Upper lobe of left lung (tissue), 6 donors: ENCODE data around the gene CFAP43. TPM values are rescaled to one million over a fixed set of nuclear protein-coding genes. Genes with fewer than 3 reads are reported as not detected.

Experiments used
- ATAC-seq, 2 donors: fragments of 200-7000 bp; cut with Tn5 transposase; one replicate each; pipeline ENCODE4 v1.9.1; 2022; ENCODE audit warnings: mild to moderate bottlenecking in 2 of 2, moderate library complexity in 2 of 2; ENCODE audit not compliant: low FRiP score in 2 of 2
- DNase-seq, 2 donors: peaks; one replicate each; pipeline ENCODE4 v3.0.0-alpha.2; 2019 to 2020
- H3K27ac ChIP-seq, 4 donors: fragments of 200-600 bp; sonication (generic); one replicate each; pipeline ENCODE4 v1.5.1; 2016 to 2019
- H3K27me3 ChIP-seq, 4 donors: fragments of 200-600 bp; sonication (generic); one replicate each; pipeline ENCODE4 v1.5.1; 2017 to 2019
- H3K36me3 ChIP-seq, 4 donors: fragments of 200-600 bp; sonication (generic); one replicate each; pipeline ENCODE4 v1.5.1; 2016 to 2019
- H3K4me1 ChIP-seq, 4 donors: fragments of 200-600 bp; sonication (generic); one replicate each; pipeline ENCODE4 v1.5.1; 2018 to 2019
- H3K4me3 ChIP-seq, 4 donors: fragments of 200-600 bp; sonication (generic); one replicate each; pipeline ENCODE4 v1.5.1; 2017 to 2019; ENCODE audit warnings: mild to moderate bottlenecking in 2 of 4, moderate library complexity in 1 of 4
- H3K9me3 ChIP-seq, 4 donors: fragments of 200-600 bp; sonication (generic); one replicate each; pipeline ENCODE4 v1.5.1; 2018 to 2019
- EP300 ChIP-seq, 4 donors: sonication (generic); formaldehyde crosslinking; IDR thresholded peaks; one replicate each; pipeline ENCODE4 v1.5.1; 2017; ENCODE audit warnings: antibody characterized with exemption in 4 of 4, control low read depth in 2 of 4
- POLR2A ChIP-seq, 4 donors: fragments of 450-650 bp; IDR thresholded peaks; one replicate each; pipeline ENCODE4 v1.5.1; 2016 to 2017; ENCODE audit warnings: antibody characterized with exemption in 4 of 4, mild to moderate bottlenecking in 2 of 4
- POLR2AphosphoS5 ChIP-seq, 2 donors: sonication (generic); formaldehyde crosslinking; IDR thresholded peaks; one replicate each; pipeline ENCODE4 v1.5.1; 2017; ENCODE audit warnings: antibody characterized with exemption in 2 of 2
- WGBS, 2 donors: methylation state at CpG; one replicate each; pipeline ENCODE4 v1.1.5; 2017 to 2018; 5-methylcytosine and 5-hydroxymethylcytosine counted together
- total RNA-seq, 6 donors: library from RNA; depleted of rRNA in 4 of 6; stranded (reverse); fragments of >200 nt in 4 of 6; gene quantifications; one replicate each; pipeline versions ENCODE4 v1.1.0 to v1.2.1, GENCODE V29; 2016 to 2021
- TF ChIP-seq, protein P1 (sequence below), 6 experiments: fragments of 450-650 bp in 4 of 6; fragments of 200-600 bp in 2 of 6; sonication (generic) in 2 of 6; IDR thresholded peaks; one replicate each; pipeline ENCODE4 v1.5.1; 2016 to 2019; ENCODE audit warnings: antibody characterized with exemption in 6 of 6
- donor health status: DM: no; HTN: no; CAD: no; lungs with moderate emphysema.
- donor health status: DM: no; HTN: yes; CAD: no; lungs with severe emphysema.

Gene CFAP43
- total RNA-seq, 6 donors from 2014 or later, result 0.69 to 121 (median 10.0) TPM

DNA sequence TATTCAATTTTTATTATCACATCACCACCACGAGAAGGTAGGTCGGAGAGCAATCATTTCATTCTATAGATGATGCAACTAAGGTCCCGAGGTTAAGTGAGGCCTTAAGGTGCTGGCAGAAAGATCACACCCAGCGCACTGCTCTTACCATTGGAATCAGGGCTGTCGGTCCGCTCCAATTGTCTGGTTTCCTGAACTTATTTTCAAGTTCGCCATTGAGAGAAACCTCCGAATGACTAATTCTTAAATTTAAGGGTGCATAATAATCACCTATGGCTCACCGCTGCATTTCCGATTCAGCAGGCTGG lies 36.2 kb upstream of the CFAP43 start:
- H3K4me1 ChIP-seq, result peaks cover 8 to 16% (median 12%) of the 10 kb centered on the region in 4 donors

DNA sequence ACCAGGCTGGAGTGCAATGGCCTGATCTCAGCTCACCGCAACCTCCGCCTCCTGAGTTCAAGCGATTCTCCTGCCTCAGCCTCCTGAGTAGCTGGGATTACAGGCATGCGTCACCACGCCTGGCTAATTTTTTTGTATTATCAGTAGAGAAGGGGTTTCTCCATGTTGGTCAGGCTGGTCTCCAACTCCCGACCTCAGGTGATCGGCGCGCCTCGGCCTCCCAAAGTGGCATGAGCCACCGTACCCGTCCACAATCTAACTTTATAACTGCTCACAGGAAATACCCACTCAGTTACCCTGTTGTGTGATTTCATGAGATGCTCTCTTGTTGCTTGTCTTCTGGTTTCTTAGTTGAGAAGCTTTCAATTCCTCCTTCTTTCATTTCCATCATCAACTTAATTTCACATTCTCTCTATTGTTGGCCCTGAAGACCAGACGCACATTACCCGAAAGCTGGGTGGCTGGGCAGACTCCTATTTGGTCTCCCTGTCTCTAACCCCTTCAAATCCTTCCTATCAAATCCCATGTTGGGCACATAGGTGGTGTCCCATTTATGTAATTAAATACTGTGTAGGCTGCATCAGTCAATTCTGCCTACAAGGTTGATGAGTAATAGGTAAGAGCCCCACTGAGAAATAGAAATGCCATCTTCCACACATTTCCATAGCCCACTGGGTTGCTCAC lies 35.7 kb upstream of the CFAP43 start:
- H3K9me3 ChIP-seq, result no peaks in the 10 kb centered on the region
- TF ChIP-seq EP300 (IDR thresholded peaks at IDR 0.05) (no peak), POLR2AphosphoS5 (IDR thresholded peaks at IDR 0.05) (no peak), POLR2A (IDR thresholded peaks at IDR 0.05) (no peak)
- TF ChIP-seq, protein P1, sequence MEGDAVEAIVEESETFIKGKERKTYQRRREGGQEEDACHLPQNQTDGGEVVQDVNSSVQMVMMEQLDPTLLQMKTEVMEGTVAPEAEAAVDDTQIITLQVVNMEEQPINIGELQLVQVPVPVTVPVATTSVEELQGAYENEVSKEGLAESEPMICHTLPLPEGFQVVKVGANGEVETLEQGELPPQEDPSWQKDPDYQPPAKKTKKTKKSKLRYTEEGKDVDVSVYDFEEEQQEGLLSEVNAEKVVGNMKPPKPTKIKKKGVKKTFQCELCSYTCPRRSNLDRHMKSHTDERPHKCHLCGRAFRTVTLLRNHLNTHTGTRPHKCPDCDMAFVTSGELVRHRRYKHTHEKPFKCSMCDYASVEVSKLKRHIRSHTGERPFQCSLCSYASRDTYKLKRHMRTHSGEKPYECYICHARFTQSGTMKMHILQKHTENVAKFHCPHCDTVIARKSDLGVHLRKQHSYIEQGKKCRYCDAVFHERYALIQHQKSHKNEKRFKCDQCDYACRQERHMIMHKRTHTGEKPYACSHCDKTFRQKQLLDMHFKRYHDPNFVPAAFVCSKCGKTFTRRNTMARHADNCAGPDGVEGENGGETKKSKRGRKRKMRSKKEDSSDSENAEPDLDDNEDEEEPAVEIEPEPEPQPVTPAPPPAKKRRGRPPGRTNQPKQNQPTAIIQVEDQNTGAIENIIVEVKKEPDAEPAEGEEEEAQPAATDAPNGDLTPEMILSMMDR (IDR thresholded peaks at IDR 0.05), result no peak

More for the DNA sequence above, 36.2 kb upstream of the CFAP43 start:
- Histone ChIP-seq H3K36me3 (peaks cover 14 to 48% (median 34%) of the 10 kb centered on the region in 4 donors), H3K27me3 (no peaks in the 10 kb centered on the region), H3K9me3 (no peaks in the 10 kb centered on the region), H3K27ac (peak overlapping the region; percentile 86 to 94 (median 90)), H3K4me3 (peak overlapping the region; percentile 71 to 84 (median 80))
- TF ChIP-seq, protein P1 (IDR thresholded peaks at IDR 0.05), result no peak
- TF ChIP-seq POLR2A (IDR thresholded peaks at IDR 0.05), result peak in 1 of 4 donors; percentile 33
- ATAC-seq (no peak), DNase-seq (no peak)
- 12% methylated on average over 10 of the region's 10 CpGs for WGBS, 2 donors

DNA sequence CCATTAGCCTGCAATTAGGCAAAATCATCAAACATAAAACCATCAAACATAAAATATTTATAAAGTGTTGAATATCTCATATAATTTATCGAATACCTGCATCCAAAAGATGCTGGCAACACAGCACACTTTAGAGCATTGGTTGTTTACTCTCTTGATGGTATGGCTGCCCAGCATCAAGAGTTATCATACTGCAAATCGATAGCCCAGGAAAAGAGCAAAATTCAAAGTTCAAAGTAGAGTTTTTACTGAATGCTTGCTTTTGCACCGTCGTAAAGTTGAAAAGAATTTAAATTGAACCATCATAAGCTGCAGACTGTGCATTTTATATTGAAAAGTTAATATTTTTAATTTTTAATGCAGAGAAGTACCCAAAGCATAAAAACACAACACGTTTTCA lies 32.6 kb upstream of the CFAP43 start:
- Histone ChIP-seq H3K27ac (no peak overlapping the region), H3K4me1 (peaks cover 26 to 43% (median 31%) of the 10 kb centered on the region in 4 donors), H3K9me3 (no peaks in the 10 kb centered on the region), H3K4me3 (no peak overlapping the region), H3K36me3 (peaks cover 28 to 83% (median 60%) of the 10 kb centered on the region in 4 donors), H3K27me3 (no peaks in the 10 kb centered on the region)
- WGBS, 2 donors, result 89 to 96% methylated on average over 5 of the region's 5 CpGs
- TF ChIP-seq, protein P1 (IDR thresholded peaks at IDR 0.05), result no peak
- TF ChIP-seq EP300 (IDR thresholded peaks at IDR 0.05) (no peak), POLR2AphosphoS5 (IDR thresholded peaks at IDR 0.05) (no peak), POLR2A (IDR thresholded peaks at IDR 0.05) (no peak)
- DNase-seq (no peak), ATAC-seq (no peak)

More for the DNA sequence above, 35.7 kb upstream of the CFAP43 start:
- WGBS, 2 donors, result 86 to 91% methylated on average over 14 of the region's 14 CpGs
- Histone ChIP-seq H3K4me3 (peak overlapping the region; percentile 71 to 84 (median 80)), H3K27ac (peak overlapping the region; percentile 86 to 94 (median 90)), H3K27me3 (no peaks in the 10 kb centered on the region), H3K4me1 (peaks cover 8 to 16% (median 12%) of the 10 kb centered on the region in 4 donors), H3K36me3 (peaks cover 14 to 53% (median 37%) of the 10 kb centered on the region in 4 donors)
- ATAC-seq (no peak), DNase-seq (peak in 1 of 2 donors; percentile 62)

DNA sequence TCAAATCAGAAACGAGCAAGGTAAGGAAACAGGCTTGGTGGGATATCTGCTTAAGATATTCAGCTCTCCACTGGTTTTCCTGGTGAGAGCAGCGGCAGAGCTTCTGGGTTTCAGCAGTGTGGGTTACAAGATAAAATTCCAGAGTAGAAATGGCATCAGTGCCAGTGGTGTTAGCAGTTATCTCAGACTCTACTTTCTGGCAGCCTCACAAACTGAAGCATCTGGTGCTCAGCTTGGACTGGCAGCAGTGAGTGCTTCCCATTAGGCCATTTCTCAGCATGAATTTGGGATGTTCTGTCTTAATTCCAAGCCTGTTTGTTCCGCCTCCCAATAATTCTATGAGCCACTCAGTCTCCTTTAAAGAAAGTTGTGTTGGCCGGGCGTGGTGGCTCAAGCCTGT lies 29.9 kb upstream of the CFAP43 start:
- Histone ChIP-seq H3K27ac (peak overlapping the region in 3 of 4 donors; percentile 13 to 73 (median 64)), H3K27me3 (no peaks in the 10 kb centered on the region), H3K4me3 (no peak overlapping the region), H3K9me3 (no peaks in the 10 kb centered on the region), H3K4me1 (peaks cover 39 to 52% (median 43%) of the 10 kb centered on the region in 4 donors), H3K36me3 (peaks cover 32 to 97% (median 69%) of the 10 kb centered on the region in 4 donors)
- 86 to 90% methylated on average over 5 of the region's 5 CpGs for WGBS, 2 donors
- no peak for DNase-seq
- no peak for ATAC-seq
- no peak for TF ChIP-seq EP300 (IDR thresholded peaks at IDR 0.05)
- no peak for TF ChIP-seq POLR2AphosphoS5 (IDR thresholded peaks at IDR 0.05)
- TF ChIP-seq, protein P1 (IDR thresholded peaks at IDR 0.05), result no peak
- no peak for TF ChIP-seq POLR2A (IDR thresholded peaks at IDR 0.05)

DNA sequence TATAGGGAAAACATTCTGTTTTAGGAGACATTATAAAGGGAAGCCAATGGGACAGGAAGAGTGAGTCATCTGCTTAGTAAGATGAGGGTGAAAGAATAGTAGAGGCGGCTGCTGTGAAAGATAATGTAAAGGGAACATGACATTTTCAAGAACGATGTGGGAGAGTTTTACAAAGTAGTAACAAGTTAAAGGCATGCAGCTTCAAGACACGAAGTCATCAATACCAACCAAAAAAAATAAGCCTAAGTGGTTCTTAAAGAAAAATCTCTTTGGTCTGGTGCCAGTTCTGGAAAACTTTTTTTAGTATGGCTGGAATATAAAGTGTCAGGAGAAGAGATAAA lies 28.6 kb upstream of the CFAP43 start:
- H3K4me3 ChIP-seq, result peak overlapping the region in 1 of 4 donors; percentile 7
- peaks cover 28 to 85% (median 57%) of the 10 kb centered on the region in 4 donors for H3K36me3 ChIP-seq
- H3K9me3 ChIP-seq, result no peaks in the 10 kb centered on the region
- peak in 1 of 2 donors; percentile 57 for ATAC-seq
- WGBS, 2 donors, result 12 to 16% methylated on average over 3 of the region's 3 CpGs
- H3K4me1 ChIP-seq, result peaks cover 50 to 65% (median 54%) of the 10 kb centered on the region in 4 donors
- no peaks in the 10 kb centered on the region for H3K27me3 ChIP-seq
- peak overlapping the region; percentile 16 to 73 (median 66) for H3K27ac ChIP-seq
- no peak for DNase-seq
- TF ChIP-seq POLR2AphosphoS5 (IDR thresholded peaks at IDR 0.05), result no peak
- no peak for TF ChIP-seq EP300 (IDR thresholded peaks at IDR 0.05)
- TF ChIP-seq POLR2A (IDR thresholded peaks at IDR 0.05), result no peak
- TF ChIP-seq, protein P1 (IDR thresholded peaks at IDR 0.05), result no peak
